ENCODE results near the gene CFAP46.
"Not testable (repeated sequence)": the region's sequence is repeated elsewhere in the genome, so short reads cannot be mapped to it uniquely, and the experiment has no call there.

CFAP46 gene

GRCh38 chr10:132913559-132914115, 28.7 kb downstream of the CFAP46 start:
- no peak for DNase-seq (ENCODE audit: low read depth in 3 of 3)

- no peak for DNase-seq (ENCODE audit: low read depth in 3 of 3)
Observed at GRCh38 chr10:132912713-132913558, 29.4 kb downstream of the CFAP46 start.

GRCh38 chr10:132912225-132912712, 30.1 kb downstream of the CFAP46 start:
- DNase-seq (ENCODE audit: low read depth in 3 of 3): no peak

- DNase-seq (ENCODE audit: low read depth in 3 of 3): no peak
Observed at GRCh38 chr10:132911786-132912097, 30.6 kb downstream of the CFAP46 start.

- DNase-seq (ENCODE audit: low read depth in 3 of 3): no peak
Observed at GRCh38 chr10:132910901-132911785, 31.2 kb downstream of the CFAP46 start.

GRCh38 chr10:132910186-132910880, 32.0 kb downstream of the CFAP46 start:
- DNase-seq (ENCODE audit: low read depth in 3 of 3): no peak

GRCh38 chr10:132909491-132910071, 32.8 kb downstream of the CFAP46 start:
- no peak for DNase-seq (ENCODE audit: low read depth in 3 of 3)

- DNase-seq (ENCODE audit: low read depth in 3 of 3): no peak
Observed at GRCh38 chr10:132908621-132909295, 33.6 kb downstream of the CFAP46 start.

- no peak for DNase-seq (ENCODE audit: low read depth in 3 of 3)
Observed at GRCh38 chr10:132907821-132908620, 34.3 kb downstream of the CFAP46 start.

- no peak for DNase-seq (ENCODE audit: low read depth in 3 of 3)
Observed at GRCh38 chr10:132906836-132907235, 35.5 kb downstream of the CFAP46 start.

- DNase-seq (ENCODE audit: low read depth in 3 of 3): no peak
Observed at GRCh38 chr10:132906106-132906505, 36.3 kb downstream of the CFAP46 start.

GRCh38 chr10:132905661-132906060, 36.7 kb downstream of the CFAP46 start:
- DNase-seq (ENCODE audit: low read depth in 3 of 3): no peak

GRCh38 chr10:132904814-132905649, 37.3 kb downstream of the CFAP46 start:
- no peak for DNase-seq (ENCODE audit: low read depth in 3 of 3)

GRCh38 chr10:132904181-132904813, 38.1 kb downstream of the CFAP46 start:
- DNase-seq (ENCODE audit: low read depth in 3 of 3): peak in 1 of 3 experiments; percentile 14

- not testable (repeated sequence) for DNase-seq (ENCODE audit: low read depth in 3 of 3)
Observed at GRCh38 chr10:132902656-132903575, 39.5 kb downstream of the CFAP46 start.

- no peak for DNase-seq (ENCODE audit: low read depth in 3 of 3)
Observed at GRCh38 chr10:132901351-132901750, 41.0 kb downstream of the CFAP46 start.

GRCh38 chr10:132900211-132900756, 42.1 kb downstream of the CFAP46 start:
- DNase-seq (ENCODE audit: low read depth in 3 of 3): no peak

Measured in stimulated activated CD4-positive, alpha-beta T cell treated with anti-CD3 and anti-CD28 coated beads, TNF-alpha, amount 100 ng/mL, for 4 hours (primary cell).